Neutrophil (primary cell): ENCODE data around the gene CBX4.

Experiments used
- H3K27ac ChIP-seq: fragments of 200-600 bp; sonication (generic); 2 replicates; pipeline ENCODE4 v1.5.1; 2016; ENCODE audit warnings: mild to moderate bottlenecking, moderate library complexity
- H3K27me3 ChIP-seq: fragments of 200-600 bp; sonication (generic); 2 replicates; pipeline ENCODE4 v1.6.0; 2016; ENCODE audit warnings: mild to moderate bottlenecking
- H3K36me3 ChIP-seq: fragments of 200-600 bp; sonication (generic); 2 replicates; pipeline ENCODE4 v1.5.1; 2017
- H3K4me1 ChIP-seq, 2 experiments: fragments of 200-600 bp in 1 of 2; sonication (generic) in 1 of 2; 1 replicate in 1 of 2; 2 replicates in 1 of 2; pipeline versions ENCODE4 v1.5.1 to v1.6.1; 2013 to 2016; ENCODE audit warnings: low read depth in 1 of 2, low read length in 1 of 2, mild to moderate bottlenecking in 1 of 2, moderate library complexity in 1 of 2; ENCODE audit not compliant: control insufficient read depth in 1 of 2, insufficient read depth in 1 of 2
- H3K4me3 ChIP-seq, 2 experiments: fragments of 200-600 bp in 1 of 2; sonication (generic) in 1 of 2; 1 replicate in 1 of 2; 2 replicates in 1 of 2; pipeline ENCODE4 v1.5.1; 2013 to 2016; ENCODE audit warnings: low read depth in 1 of 2, low read length in 1 of 2, mild to moderate bottlenecking in 1 of 2, moderate library complexity in 1 of 2
- H3K9me3 ChIP-seq: fragments of 200-600 bp; sonication (generic); 2 replicates; pipeline ENCODE4 v1.5.1; 2016
- TF ChIP-seq, protein P1 (sequence below): fragments of 200-600 bp; sonication (generic); IDR thresholded peaks from 2 replicates; pipeline ENCODE4 v1.5.1; 2016; ENCODE audit warnings: antibody characterized with exemption

The CBX4 gene

DNA sequence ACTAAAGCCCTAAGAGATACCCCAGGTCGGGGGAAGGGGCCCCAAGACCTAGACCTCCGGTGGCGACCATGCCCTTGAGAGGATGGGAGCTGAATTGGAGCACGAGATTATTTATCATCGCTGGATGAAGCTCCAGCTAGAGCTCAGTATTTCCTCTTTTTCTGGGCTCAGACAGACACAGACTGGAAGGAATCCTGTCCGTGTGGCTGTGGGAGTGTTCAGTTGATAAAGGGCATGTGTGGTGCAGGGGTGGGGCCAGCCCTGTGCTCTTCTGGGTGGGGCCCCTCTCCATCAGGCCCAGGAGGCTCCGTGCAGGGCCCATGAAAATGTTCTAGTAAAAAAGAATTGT lies 6.3 kb upstream of the CBX4 start:
- no peaks in the 10 kb centered on the region for H3K36me3 ChIP-seq
- no peaks in the 10 kb centered on the region for H3K9me3 ChIP-seq
- H3K4me3 ChIP-seq = no peak overlapping the region
- peaks cover 39 to 47% of the 10 kb centered on the region in 2 experiments for H3K4me1 ChIP-seq
- TF ChIP-seq, protein P1, sequence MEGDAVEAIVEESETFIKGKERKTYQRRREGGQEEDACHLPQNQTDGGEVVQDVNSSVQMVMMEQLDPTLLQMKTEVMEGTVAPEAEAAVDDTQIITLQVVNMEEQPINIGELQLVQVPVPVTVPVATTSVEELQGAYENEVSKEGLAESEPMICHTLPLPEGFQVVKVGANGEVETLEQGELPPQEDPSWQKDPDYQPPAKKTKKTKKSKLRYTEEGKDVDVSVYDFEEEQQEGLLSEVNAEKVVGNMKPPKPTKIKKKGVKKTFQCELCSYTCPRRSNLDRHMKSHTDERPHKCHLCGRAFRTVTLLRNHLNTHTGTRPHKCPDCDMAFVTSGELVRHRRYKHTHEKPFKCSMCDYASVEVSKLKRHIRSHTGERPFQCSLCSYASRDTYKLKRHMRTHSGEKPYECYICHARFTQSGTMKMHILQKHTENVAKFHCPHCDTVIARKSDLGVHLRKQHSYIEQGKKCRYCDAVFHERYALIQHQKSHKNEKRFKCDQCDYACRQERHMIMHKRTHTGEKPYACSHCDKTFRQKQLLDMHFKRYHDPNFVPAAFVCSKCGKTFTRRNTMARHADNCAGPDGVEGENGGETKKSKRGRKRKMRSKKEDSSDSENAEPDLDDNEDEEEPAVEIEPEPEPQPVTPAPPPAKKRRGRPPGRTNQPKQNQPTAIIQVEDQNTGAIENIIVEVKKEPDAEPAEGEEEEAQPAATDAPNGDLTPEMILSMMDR = no peak
- peaks cover 98% of the 10 kb centered on the region for H3K27me3 ChIP-seq
- no peak overlapping the region for H3K27ac ChIP-seq

DNA sequence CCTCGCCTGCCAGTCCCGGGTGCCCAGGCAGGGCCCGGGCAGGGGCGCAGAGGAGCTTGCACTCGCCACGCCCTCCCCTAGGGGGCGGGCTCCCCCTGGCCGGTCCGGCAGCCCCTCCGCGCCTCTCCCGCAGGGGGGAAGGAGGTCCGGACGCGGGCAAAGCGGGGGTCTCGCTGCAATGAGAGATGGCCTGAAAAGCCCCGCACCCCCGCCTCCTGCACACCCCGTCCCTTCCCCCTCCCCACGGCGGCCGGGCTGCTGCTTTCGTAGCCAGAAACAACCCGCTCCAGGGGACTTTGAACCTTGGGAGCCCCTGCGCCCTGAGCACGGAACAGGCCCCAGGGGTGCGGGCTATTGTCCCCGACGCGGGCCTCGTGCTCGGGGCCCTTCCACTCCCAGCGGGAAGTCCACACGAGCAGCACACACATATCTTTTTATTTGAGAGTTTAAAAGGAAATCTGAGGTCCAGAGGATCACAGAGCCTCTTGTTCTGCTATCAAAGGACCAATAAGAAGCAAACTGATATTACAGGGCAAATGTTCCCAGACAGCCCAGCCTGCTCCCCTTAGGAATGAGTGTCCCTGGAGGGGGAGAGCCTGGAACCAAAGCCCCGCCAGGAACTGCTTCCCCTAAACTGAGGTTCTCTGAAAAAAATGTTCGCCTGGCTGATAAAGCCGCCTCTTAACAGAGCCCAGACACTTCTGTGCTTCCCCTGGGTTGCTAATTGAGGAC lies 5.8 kb upstream of the CBX4 start:
- Histone ChIP-seq H3K27me3 (peaks cover 100% of the 10 kb centered on the region), H3K4me3 (peak overlapping the region in 1 of 2 experiments; percentile 58)

DNA sequence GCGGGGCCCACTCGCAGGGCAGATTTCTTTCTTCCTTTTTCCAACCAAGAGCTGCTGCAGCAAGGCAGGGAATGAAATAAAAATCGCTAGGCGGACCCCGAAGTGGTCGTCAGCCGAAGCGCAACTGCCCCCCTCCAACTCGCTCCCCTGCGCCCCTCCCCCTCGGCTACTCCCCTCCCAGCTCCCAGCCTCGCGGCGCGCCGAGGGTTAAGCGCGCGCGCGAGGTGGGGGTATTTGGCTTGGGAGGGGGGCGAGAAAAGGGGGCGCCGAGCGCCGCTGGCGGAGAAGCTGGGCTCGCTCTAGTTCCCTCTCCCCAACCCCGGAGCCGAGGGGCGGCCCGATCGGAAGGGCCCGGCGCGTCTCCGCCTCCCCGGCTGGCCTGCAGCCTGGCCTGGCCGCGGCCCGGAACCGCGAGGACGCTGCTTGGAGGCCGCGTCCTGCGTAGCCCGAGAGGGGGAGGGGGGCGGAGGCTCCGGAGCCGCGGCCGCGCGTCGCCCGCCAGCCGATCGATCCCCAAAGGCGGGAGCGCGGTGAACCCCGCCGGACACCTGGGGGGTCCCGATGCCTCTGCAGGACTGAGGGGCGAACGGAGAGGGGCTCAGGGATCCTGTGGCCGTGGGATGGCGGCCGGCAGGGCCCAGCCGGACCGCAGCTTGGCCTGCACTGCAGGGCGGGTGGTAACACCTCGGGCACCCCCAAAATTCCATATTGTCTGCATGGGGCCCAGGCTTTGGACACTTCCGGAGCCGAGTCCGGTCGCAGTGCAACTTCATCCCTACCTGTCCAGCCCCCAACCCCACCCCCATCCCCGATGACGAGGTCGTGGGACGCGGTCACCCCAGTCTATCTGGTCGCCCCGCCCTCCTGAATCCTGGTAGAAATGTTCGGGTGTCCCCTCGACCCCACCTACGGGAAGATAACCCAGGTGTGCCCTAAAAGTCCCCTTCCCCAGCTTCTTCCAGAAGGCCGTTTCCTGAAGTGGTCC lies 4.9 kb upstream of the CBX4 start:
- no peaks in the 10 kb centered on the region for H3K36me3 ChIP-seq
- TF ChIP-seq, protein P1 = no peak
- H3K27me3 ChIP-seq = peaks cover 96% of the 10 kb centered on the region
- H3K4me3 ChIP-seq = peak overlapping the region; percentile 12 to 58
- no peaks in the 10 kb centered on the region for H3K9me3 ChIP-seq
- H3K27ac ChIP-seq = peak overlapping the region; percentile 36
- H3K4me1 ChIP-seq = peaks cover 47 to 59% of the 10 kb centered on the region in 2 experiments

More for the DNA sequence above, 5.8 kb upstream of the CBX4 start:
- Histone ChIP-seq H3K36me3 (no peaks in the 10 kb centered on the region), H3K4me1 (peaks cover 44 to 52% of the 10 kb centered on the region in 2 experiments), H3K27ac (no peak overlapping the region), H3K9me3 (no peaks in the 10 kb centered on the region)
- TF ChIP-seq, protein P1 = peak; percentile 72

DNA sequence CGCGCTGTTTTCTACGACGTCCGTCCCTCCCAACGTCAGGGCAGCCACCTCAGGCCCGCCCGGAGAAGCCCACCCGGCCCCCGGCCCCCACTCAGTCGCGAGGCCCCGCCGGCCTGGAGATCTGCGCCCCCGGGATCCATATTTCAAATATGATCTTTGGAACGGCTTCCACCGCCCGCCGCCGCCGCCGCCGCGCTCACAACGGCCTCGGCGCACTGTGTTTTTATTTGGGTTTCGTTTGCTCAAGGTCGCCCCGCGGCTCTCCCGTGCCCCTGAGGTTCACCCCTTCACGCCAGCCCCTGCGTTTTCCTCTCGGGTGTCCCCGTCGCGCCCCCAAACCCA lies 4.2 kb upstream of the CBX4 start:
- Histone ChIP-seq H3K4me3 (peak overlapping the region; percentile 12 to 58), H3K27ac (peak overlapping the region; percentile 36), H3K9me3 (no peaks in the 10 kb centered on the region), H3K27me3 (peaks cover 90% of the 10 kb centered on the region), H3K4me1 (peaks cover 47 to 59% of the 10 kb centered on the region in 2 experiments), H3K36me3 (no peaks in the 10 kb centered on the region)
- TF ChIP-seq, protein P1 = no peak

DNA sequence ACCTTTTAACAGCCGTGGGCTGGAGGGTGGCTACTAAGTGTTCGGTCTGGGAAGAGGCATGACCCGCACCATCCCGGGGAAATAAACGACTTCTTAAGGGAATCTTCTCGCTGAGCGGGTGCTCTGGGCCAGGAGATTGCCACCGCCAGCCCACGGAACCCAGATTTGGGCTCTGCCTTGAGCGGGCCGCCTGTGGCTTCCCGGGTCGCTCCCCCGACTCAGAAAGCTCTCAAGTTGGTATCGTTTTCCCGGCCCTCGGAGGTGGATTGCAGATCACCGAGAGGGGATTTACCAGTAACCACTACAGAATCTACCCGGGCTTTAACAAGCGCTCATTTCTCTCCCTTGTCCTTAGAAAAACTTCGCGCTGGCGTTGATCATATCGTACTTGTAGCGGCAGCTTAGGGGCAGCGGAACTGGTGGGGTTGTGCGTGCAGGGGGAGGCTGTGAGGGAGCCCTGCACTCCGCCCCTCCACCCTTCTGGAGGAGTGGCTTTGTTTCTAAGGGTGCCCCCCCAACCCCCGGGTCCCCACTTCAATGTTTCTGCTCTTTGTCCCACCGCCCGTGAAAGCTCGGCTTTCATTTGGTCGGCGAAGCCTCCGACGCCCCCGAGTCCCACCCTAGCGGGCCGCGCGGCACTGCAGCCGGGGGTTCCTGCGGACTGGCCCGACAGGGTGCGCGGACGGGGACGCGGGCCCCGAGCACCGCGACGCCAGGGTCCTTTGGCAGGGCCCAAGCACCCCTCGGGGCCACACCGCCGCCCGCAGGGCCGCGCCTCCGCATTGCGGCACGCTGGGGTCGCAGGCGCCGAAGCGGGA lies 3.6 kb upstream of the CBX4 start:
- no peaks in the 10 kb centered on the region for H3K9me3 ChIP-seq
- H3K4me3 ChIP-seq = peak overlapping the region in 1 of 2 experiments; percentile 58
- H3K36me3 ChIP-seq = no peaks in the 10 kb centered on the region
- TF ChIP-seq, protein P1 = no peak
- H3K27ac ChIP-seq = no peak overlapping the region
- peaks cover 52 to 59% of the 10 kb centered on the region in 2 experiments for H3K4me1 ChIP-seq
- H3K27me3 ChIP-seq = peaks cover 84% of the 10 kb centered on the region
